Stimulated activated CD4-positive, alpha-beta T cell treated with anti-CD3 and anti-CD28 coated beads, Interleukin-4, amount 100 ng/mL, for 24 hours (primary cell): ENCODE data around the gene TSPAN32.
A peak's percentile ranks its signal among the peaks of the same experiment; 100 is the strongest.
"Not testable (repeated sequence)": the region's sequence is repeated elsewhere in the genome, so short reads cannot be mapped to it uniquely, and the experiment has no call there.

Experiments
- DNase-seq: peaks from one replicate; pipeline ENCODE4 v3.0.0-alpha.2; 2020

TSPAN32 gene

DNA sequence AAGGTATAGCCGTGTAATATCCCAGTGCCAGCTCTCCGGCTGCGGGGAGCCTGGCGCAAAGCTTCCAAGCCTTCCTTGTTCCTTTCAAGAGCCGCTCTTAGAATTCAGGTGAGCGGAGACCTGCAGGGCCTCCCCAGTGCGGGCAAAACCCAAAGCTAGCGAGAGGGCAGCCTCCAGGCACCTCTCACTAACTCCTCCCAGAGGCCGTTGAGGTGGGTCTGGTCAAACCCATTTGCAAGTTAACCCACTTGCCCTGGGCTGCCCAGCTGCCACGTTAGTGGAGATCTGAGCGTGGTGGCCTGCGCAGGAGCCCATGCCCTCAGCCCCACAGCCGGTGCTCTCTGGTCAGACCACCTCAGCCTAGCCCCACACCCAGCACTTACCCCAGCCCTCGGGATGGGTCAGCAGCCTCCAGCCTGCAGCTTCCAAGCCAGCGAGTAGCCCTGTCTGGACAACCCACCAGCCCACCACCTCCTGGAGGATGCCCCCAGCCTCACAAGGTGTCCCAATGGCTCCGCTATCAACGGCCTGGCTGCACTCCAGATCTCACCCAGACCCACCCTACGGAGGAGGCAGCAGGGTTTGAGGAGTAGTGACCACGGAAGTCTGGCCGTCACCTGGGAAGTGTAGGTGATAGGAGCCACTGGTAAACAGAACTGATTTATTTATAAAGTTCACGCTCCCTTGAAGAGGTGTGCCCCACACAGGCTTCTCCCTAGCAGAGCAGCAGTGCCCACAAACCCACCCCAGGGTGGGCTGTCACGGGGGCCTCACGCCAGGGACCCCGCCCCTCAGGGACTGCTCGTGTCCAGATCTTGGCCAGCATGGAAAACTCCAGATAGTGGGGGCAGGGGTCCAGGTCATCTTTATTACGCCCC lies 33.7 kb upstream of the TSPAN32 start:
- no peak for DNase-seq

DNA sequence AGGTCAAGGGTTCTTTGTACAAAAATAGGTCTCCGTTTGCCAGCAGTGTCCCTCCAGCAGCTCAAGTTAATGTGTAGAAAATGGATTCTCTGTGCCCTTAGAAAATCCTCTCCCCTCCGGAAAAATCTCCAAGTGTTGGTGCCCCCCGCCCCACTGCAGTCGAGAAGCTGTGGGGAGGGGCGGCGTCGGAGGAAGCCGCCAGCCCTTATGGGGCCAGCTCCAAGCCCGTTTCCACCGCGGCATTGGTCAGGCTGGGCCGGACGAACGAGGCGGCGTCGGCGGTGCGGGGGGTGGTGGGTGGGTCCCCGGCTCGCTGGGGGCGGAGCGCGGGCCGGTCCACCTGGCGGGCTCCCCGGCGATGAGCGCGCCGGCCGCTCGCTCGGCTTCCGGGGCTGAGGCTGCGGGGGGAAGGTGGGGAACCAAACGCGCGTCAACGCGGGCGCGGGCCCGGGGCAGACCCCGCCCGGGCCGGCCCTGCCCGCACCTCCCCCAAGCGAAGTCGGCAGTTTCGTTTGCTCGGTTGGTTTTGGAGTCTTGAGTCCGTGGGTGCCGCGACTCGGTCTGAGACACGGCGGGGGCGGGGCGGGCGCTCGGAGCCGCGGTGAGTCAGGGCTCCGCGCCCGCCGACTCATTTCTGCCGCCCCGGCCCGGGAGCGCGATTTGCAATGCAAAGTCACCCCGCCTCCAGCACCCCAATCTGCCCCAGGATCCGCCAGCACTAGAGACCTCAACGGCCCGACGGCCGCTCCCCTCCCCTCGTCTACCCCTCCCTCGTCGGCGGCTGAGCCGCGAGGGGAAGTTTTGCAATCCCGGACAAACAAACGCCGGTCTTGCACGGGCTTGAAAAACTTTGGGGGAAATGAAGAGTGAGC lies 32.8 kb upstream of the TSPAN32 start:
- peak; percentile 88 for DNase-seq

GRCh38 chr11:2269601-2270321 lies 32.1 kb upstream of the TSPAN32 start:
- DNase-seq: peak; percentile 46

- no peak for DNase-seq
Measured at GRCh38 chr11:2270322-2271076, 31.3 kb upstream of the TSPAN32 start, which contains the start of gene ASCL2. ASCL2 (minus strand) TSS chr11:2270588; CDS start chr11:2270332, 256 bp downstream.

GRCh38 chr11:2271077-2271326 lies 30.8 kb upstream of the TSPAN32 start:
- DNase-seq: peak; percentile 44

GRCh38 chr11:2271327-2272227 lies 30.2 kb upstream of the TSPAN32 start:
- DNase-seq: no peak

- no peak for DNase-seq
Measured at GRCh38 chr11:2272228-2272945, 29.4 kb upstream of the TSPAN32 start.

DNA sequence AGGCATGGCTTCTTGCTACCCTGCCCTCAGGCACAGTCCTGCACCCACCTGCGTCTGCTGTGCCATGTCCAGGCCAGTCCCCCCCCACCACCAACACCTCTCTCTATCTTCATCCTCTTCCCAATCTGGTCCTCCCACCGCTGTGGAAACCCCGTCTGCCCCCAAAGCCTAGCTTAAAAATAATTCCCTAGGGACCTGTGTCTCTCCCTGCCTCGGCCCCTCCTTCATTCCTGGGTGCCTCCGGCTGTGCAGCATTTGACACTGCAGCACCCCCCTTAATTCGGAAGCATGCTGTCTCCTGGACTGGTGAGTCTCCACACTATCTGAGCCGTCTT lies 28.9 kb upstream of the TSPAN32 start:
- DNase-seq: no peak

DNA sequence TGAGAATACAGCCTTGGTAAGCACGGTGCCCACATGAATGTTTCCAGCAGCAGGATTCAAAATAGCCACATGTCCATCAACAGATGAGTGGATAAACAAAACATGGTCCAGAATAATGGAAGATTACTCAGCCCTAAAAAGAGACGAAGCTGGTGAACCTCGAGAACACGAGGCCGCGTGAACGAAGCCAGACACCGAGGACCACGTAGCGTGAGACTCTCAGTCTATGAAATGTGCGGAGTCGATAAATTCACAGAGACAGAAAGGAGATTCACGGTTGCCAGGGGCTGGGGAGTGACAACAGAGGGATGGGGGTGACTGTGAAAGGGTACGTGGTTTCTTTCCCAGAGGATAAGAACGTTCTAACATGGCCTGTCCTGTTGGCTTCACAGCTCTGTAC lies 28.5 kb upstream of the TSPAN32 start:
- DNase-seq: no peak

GRCh38 chr11:2273771-2274170 lies 28.0 kb upstream of the TSPAN32 start:
- DNase-seq: no peak

- DNase-seq: no peak
Measured at GRCh38 chr11:2275334-2276279, 26.2 kb upstream of the TSPAN32 start.

- no peak for DNase-seq
Measured at GRCh38 chr11:2276280-2277007, 25.4 kb upstream of the TSPAN32 start.

GRCh38 chr11:2277008-2277346 lies 24.8 kb upstream of the TSPAN32 start:
- no peak for DNase-seq

DNA sequence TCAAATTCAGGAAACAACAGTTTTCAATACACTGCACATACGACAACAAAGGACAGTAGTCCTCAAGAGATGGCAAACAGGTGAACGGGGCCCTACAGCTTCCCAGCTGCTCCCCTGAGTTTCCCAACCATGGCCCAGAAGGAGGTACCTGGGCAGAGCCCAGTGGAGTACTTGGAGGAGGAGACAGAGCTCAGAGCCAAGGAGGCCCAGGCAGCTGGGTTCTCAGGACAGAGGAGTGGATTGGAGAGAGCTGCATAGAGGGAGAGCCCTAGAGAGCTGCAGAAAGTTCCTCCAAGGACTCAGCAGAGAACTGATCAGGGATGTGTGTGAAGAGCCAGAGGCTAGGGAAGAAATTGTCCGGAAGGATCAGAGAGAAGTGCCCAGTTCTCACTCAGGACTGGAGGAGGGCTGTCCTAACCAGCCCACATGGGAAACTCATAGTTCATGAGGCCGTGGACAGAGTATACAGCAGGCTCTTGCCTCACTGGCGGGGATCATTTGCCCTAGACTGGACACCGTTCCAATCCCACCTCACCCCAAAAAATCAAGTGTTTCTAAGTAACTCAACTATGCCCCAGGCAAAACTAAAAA lies 23.8 kb upstream of the TSPAN32 start:
- no peak for DNase-seq

- no peak for DNase-seq
Measured at GRCh38 chr11:2280208-2280607, 21.6 kb upstream of the TSPAN32 start.

- DNase-seq: not testable (repeated sequence)
Measured at GRCh38 chr11:2286350-2286749, 15.5 kb upstream of the TSPAN32 start.

DNA sequence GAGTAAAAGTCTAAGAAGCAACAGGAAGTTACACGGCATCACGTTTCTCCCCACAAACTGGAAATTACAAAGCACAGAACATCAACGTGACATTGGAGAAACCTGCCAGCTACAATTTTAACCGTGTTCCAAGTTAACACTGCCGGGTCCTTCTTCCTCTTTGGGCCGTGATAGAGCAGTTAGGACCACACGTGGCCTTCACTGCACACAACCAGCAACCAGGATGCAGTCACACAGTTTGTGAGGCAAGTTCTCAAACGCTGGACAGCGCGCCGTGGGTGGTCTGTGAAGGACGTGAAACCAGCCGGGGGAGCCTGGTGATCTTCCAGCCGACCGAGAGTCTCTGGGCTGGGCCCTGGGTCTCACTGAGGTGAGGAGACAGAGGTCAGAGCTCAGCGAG lies 14.7 kb upstream of the TSPAN32 start:
- peak; percentile 1 for DNase-seq

DNA sequence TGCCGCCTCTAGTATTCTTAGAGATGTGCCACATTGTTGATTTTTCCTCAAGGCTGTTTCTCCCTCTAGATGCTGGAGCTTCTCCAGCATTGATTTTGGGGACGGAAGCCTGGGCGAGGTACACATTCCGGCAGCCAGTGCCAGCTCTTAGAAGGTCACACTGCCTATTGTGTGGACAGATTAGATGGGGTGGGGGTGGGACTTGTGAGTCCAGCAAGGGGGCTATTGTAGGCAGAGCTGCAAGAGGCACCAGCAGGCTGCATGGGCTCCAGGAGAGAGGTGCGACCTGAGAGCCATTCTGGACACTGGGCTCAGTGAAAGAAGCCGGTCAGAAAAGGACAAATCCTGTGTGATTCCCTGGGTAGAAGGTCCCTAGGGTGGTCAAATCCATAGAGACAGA lies 12.5 kb upstream of the TSPAN32 start:
- peak; percentile 1 for DNase-seq

DNA sequence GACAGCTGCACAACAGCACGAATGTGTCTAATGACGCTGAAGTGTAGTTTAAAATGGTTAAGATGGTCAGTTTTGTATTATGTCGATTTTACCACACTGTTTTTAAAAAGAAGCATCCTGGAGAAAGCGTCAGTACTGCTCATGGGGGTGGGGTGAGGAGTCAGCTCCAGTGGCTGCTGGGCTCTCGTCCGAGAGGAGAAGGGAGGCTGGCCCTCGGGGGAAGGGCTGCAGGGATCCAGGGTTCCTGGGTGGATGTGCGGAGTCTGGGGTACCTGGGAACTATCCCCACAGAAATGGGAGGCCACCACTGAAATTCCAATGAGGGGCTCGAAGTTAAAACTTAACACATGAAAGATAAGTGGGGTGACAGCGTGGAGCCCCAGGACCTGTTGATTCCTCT lies 12.0 kb upstream of the TSPAN32 start:
- no peak for DNase-seq
